ENCODE results near the gene HBP1. TPM values are rescaled to one million over a fixed set of nuclear protein-coding genes. Genes with fewer than 3 reads are reported as not detected.

HBP1 gene, protein sequence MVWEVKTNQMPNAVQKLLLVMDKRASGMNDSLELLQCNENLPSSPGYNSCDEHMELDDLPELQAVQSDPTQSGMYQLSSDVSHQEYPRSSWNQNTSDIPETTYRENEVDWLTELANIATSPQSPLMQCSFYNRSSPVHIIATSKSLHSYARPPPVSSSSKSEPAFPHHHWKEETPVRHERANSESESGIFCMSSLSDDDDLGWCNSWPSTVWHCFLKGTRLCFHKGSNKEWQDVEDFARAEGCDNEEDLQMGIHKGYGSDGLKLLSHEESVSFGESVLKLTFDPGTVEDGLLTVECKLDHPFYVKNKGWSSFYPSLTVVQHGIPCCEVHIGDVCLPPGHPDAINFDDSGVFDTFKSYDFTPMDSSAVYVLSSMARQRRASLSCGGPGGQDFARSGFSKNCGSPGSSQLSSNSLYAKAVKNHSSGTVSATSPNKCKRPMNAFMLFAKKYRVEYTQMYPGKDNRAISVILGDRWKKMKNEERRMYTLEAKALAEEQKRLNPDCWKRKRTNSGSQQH
- 29.2 and 37.3 TPM in 2 replicates for total RNA-seq (2021; fragmentation: NEBNext Ultra II Directional; extraction: Animal tissue kit (Norgen Biotek cat#: 25700))
- polyA plus RNA-seq (2011; rRNA removed): 17.2 and 28.9 TPM in 2 replicates
- polyA plus RNA-seq (2011; cell fraction: cytosol; rRNA removed): 29.0 TPM
- 16.9 TPM for polyA plus RNA-seq (2011; cell fraction: nucleus; rRNA removed)
- polyA plus RNA-seq (2012, experiment 1 of 2): 24.9 to 48.4 TPM (median 29.2 TPM) in 4 replicates
- 2.2 TPM for polyA plus RNA-seq (2012, experiment 2 of 2)
- 14.2 TPM for polyA plus RNA-seq (2013, experiment 1 of 2)
- polyA plus RNA-seq (2013, experiment 2 of 2): 13.9 TPM
- polyA minus RNA-seq (2011; rRNA and poly(A)+ RNA removed): 51.0 and 92.4 TPM in 2 replicates
- polyA minus RNA-seq (2011; cell fraction: cytosol; rRNA and poly(A)+ RNA removed): 16.5 TPM
- 35.2 TPM for polyA minus RNA-seq (2011; cell fraction: nucleus; rRNA and poly(A)+ RNA removed)
- long read RNA-seq, experiment 1, partial matches to known transcripts: 30 of 48 reads
- long read RNA-seq, experiment 1, other reads (novel, unspliced or antisense): 13 of 48 reads
- long read RNA-seq, experiment 2, transcript HBP1-208 (11 exons, 2,704 nt): major isoform, 17 of 42 reads
- long read RNA-seq, experiment 2, partial matches to known transcripts: 14 of 42 reads
- long read RNA-seq, experiment 2, other reads (novel, unspliced or antisense): 7 of 42 reads

DNA sequence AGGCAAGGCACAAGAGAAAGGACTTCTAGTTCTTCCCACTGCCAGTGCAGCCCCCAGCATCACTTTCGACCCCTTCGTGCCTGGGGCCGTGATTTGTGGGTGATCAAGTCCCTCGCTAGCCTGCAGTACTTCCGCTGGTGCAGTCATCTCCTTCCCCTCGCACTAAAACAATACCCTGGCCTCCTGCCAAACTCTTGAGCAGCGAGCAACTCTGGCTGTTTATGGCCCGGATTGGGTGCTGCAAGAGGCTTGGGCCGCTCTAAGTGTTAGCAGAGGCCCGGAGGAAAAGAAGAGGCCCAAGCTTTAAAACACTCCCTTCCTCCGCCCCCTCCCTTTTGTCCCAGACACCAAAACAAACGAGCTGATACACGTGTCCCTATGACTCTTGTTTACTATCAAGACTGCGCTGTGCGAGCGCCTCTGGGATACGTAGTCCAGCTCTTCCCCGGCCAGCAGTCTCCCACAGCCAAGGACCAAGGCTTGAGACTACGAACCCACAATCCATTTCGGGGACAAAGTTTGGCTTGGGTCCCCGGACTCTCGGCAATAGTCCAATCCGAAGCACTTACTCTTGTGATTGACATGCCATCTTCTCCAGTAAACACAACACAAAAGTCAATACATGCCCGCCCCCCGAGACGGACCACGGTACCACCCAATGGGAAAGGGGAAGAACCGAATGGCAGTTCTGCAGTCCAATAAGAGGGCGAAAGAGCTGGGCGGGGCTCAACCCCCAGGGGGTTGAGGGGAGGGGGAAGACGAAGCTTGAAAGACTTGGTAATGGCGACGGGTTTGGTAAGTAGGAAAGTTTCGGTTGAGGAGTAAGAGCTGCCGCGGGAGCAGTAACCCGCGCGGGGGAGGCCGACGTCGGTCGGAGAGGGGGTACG lies at the start of gene HBP1:
TSS of gene HBP1 (plus strand) at position 771 of the 887 bp plus-strand sequence. CDS start 10,891 bp downstream, outside the sequence.
- CTCF ChIA-PET (ENCODE audit: partially characterized antibody): interaction anchor here (0.6 to 6.6 kb wide), 14 partner anchors 16 to 720 kb away, joined by 3 to 68 read pairs (median 4); no protein-coding TSS in a partner anchor
- Histone ChIP-seq H4K8ac (ENCODE audit: extremely low read depth, insufficient read depth, low read length) (peak within 1 kb of the TSS; percentile 98; the same call in 1 of the 2 replicates), H3K23me2 (ENCODE audit: low read depth, low read length) (peaks cover 4% of the 10 kb centered on the region), H4K5ac (ENCODE audit: insufficient read length, low read depth, low read length) (peak within 1 kb of the TSS; percentile 91), H3K27ac (ENCODE audit: low read depth, low read length) (peak within 1 kb of the TSS; percentile 96), H2BK20ac (ENCODE audit: low read length) (no peak within 1 kb of the TSS), H2AFZ (ENCODE audit: low read length) (peak within 1 kb of the TSS; percentile 69), H3K4ac (replicated peaks; ENCODE audit: insufficient read length, low read depth, low read length) (peak within 1 kb of the TSS; percentile 3), H3K14ac (ENCODE audit: insufficient read length) (no peak within 1 kb of the TSS), H2AK5ac (ENCODE audit: low read depth, low read length) (peak within 1 kb of the TSS; percentile 28; the same call in 1 of the 2 replicates), H3K9ac (replicated peaks in 1 of 4; ENCODE audit: extremely low read depth in 1 of 4, low read depth in 3 of 4, low read length in 3 of 4) (peak within 1 kb of the TSS; percentile 85 to 92 (median 90)), H3K36me3 (ENCODE audit: control insufficient read depth in 2 of 4, insufficient read depth in 4 of 4, low read length in 3 of 4) (no peaks in the 10 kb centered on the region), H2BK15ac (ENCODE audit: low read length) (no peak within 1 kb of the TSS), H2BK5ac (ENCODE audit: low read depth, low read length) (peak within 1 kb of the TSS; percentile 94), H3K27me3 (replicated peaks in 1 of 4; ENCODE audit: control insufficient read depth in 3 of 4, extremely low read depth in 1 of 4, insufficient read depth in 3 of 4, low read length in 3 of 4) (no peaks in the 10 kb centered on the region), H3K23ac (ENCODE audit: insufficient read length) (no peak within 1 kb of the TSS), H3K79me2 (ENCODE audit: control insufficient read depth in 1 of 2, insufficient read depth in 2 of 2, low read length in 2 of 2) (peaks cover 6 to 34% of the 10 kb centered on the region in 2 experiments), H3K4me1 (replicated peaks in 1 of 4; ENCODE audit: control insufficient read depth in 3 of 4, insufficient read depth in 4 of 4, low read length in 3 of 4) (peaks cover 0 to 5% (median under 1%) of the 10 kb centered on the region in 4 experiments; a peak in 3 of 7 replicates), H3K79me1 (ENCODE audit: low read depth, low read length) (no peaks in the 10 kb centered on the region), H2BK12ac (ENCODE audit: low read depth, low read length) (peak within 1 kb of the TSS; percentile 93; the same call in 1 of the 2 replicates), H3K56ac (replicated peaks; ENCODE audit: insufficient read length, low read depth, low read length) (peak within 1 kb of the TSS; percentile 74), H4K20me1 (replicated peaks in 1 of 2; ENCODE audit: control insufficient read depth in 1 of 2, insufficient read depth in 2 of 2, low read length in 2 of 2) (no peaks in the 10 kb centered on the region), H3K18ac (ENCODE audit: extremely low read depth, low read length) (no peak within 1 kb of the TSS; the same call in 1 of the 2 replicates), H3K4me2 (ENCODE audit: insufficient read depth in 1 of 2, low read depth in 2 of 2, low read length in 2 of 2) (peak within 1 kb of the TSS; percentile 91 to 93), H2BK120ac (replicated peaks; ENCODE audit: low read depth, low read length) (no peak within 1 kb of the TSS), H3K9me3 (ENCODE audit: insufficient read depth in 2 of 2, low read depth in 1 of 2, low read length in 1 of 2) (no peaks in the 10 kb centered on the region), H3K4me3 (ENCODE audit: extremely low read depth in 1 of 4, insufficient read depth in 2 of 4, low read depth in 3 of 4, low read length in 4 of 4) (peak within 1 kb of the TSS; percentile 79 to 85 (median 84)), H4K91ac (replicated peaks; ENCODE audit: insufficient read length, low read length) (no peak within 1 kb of the TSS)
- POLR2A ChIA-PET (ENCODE audit: partially characterized antibody): interaction anchor here (0.9 to 2.5 kb wide), 14 partner anchors 11 to 779 kb away, joined by 3 to 12 read pairs (median 4); partner anchors contain the start of gene CBLL1
- peak; percentile 98 to 100 for DNase-seq (ENCODE audit: low read depth in 1 of 2, low spot score in 2 of 2)
- peak; percentile 97 for FAIRE-seq
- WGBS, 2 experiments (ENCODE audit: extremely low coverage in 1 of 2, insufficient coverage in 1 of 2, insufficient read length in 1 of 2, insufficient replicate concordance in 2 of 2, low coverage in 1 of 2, low lambda C conversion rate in 2 of 2, missing lambda C conversion rate in 1 of 2): 1% methylated on average over 33 of the region's 44 CpGs; no CpG with 5 or more reads in 1 of the 2 experiments
- TF ChIP-seq TEAD4 (IDR thresholded peaks at IDR 0.05; ENCODE audit: low read depth, low read length) (no peak), RAD21 (IDR thresholded peaks at IDR 0.05 in 1 of 2, conservative IDR thresholded peaks at IDR 0.05 in 1 of 2; ENCODE audit: low read depth in 2 of 2, low read length in 2 of 2) (no peak), TCF12 (IDR thresholded peaks at IDR 0.05; ENCODE audit: low read depth, low read length) (no peak), POU5F1 (IDR thresholded peaks at IDR 0.05; ENCODE audit: low read depth, low read length) (no peak), CBX5 (IDR thresholded peaks at IDR 0.05; ENCODE audit: low read depth, low read length) (no peak)

Data from H1 (cell line).